Chondrocyte (in vitro differentiated cells): ENCODE data around the gene MLX. TPM values are rescaled to one million over a fixed set of nuclear protein-coding genes. Genes with fewer than 3 reads are reported as not detected.

Experiments
- DNase-seq: peaks from one replicate; pipeline ENCODE4 v3.0.0; 2021; ENCODE audit warnings: mixed read lengths, low spot score
- H3K27ac Mint-ChIP-seq: one replicate; pipeline ENCODE4 v1.8.0; 2021; ENCODE audit warnings: mild to moderate bottlenecking, moderate library complexity, mixed read lengths; ENCODE audit not compliant: unreplicated experiment
- H3K27me3 Mint-ChIP-seq: 2 replicates; pipeline ENCODE4 v1.8.0; 2021; ENCODE audit warnings: low read depth, mixed read lengths
- H3K36me3 Mint-ChIP-seq: 2 replicates; pipeline ENCODE4 v1.8.0; 2021; ENCODE audit warnings: low read depth, mixed read lengths
- H3K4me1 Mint-ChIP-seq: 2 replicates; pipeline ENCODE4 v1.8.0; 2021; ENCODE audit warnings: low read depth, mild to moderate bottlenecking, mixed read lengths
- H3K4me3 Mint-ChIP-seq: one replicate; pipeline ENCODE4 v1.8.0; 2021; ENCODE audit warnings: mild to moderate bottlenecking, moderate library complexity, mixed read lengths; ENCODE audit not compliant: unreplicated experiment
- H3K9me3 Mint-ChIP-seq: 2 replicates; pipeline ENCODE4 v1.8.0; 2021; ENCODE audit warnings: low read depth, mixed read lengths
- total RNA-seq: library from RNA; stranded (reverse); gene quantifications from 3 replicates; pipeline ENCODE4 v1.2.1, GENCODE V29; 2021
- TF ChIP-seq, protein P1 (sequence below): fragments of 200-600 bp; sonication (generic); IDR thresholded peaks from 2 replicates; pipeline ENCODE4 v1.5.0; 2021; ENCODE audit warnings: antibody characterized with exemption, mild to moderate bottlenecking, moderate library complexity

The MLX gene
- total RNA-seq, 1 donor from 2014 or later = 30.3 TPM

DNA sequence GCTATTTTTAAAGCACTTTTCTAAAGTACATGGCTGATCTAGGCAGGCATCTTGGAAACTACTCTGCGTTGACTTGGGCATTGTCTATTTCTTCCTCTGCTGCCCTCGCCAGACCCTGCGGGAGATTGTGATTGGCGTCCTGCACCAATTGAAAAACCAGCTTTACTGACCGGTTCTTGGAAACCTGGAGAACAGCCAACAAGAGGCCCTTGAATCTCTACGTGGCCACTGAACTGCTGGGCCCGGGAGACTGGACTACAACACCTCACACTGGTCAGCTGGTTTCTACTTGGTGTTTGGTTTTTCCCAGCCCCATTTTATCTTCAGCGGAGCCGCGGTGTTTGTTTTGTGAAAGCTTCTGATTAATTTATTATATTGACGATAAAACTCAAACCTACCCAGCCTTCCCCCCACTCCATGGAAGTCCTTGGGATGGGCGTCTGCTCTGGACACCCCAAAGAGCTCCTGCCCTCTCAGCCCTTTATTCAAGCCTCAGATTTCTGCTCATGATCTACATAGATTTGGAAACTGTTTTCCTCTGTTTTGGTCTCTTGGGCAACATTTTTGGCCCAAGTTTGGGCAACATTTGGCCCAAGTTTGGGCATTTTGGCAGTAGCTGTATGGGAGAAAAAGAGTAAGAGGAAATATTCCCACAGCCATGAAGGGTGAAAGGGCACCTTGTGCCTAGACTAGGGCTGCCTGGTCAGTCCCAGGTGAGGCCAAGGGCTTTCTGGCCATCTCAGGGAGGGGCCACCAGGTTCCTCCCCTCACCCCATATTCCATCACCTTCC lies 4.7 kb downstream of the MLX start:
- DNase-seq = no peak
- Mint-ChIP-seq H3K27ac (no peak overlapping the region), H3K27me3 (no peaks in the 10 kb centered on the region), H3K9me3 (no peaks in the 10 kb centered on the region), H3K4me3 (no peak overlapping the region), H3K4me1 (peaks cover 21% of the 10 kb centered on the region), H3K36me3 (peaks cover 31% of the 10 kb centered on the region)
- TF ChIP-seq, protein P1, sequence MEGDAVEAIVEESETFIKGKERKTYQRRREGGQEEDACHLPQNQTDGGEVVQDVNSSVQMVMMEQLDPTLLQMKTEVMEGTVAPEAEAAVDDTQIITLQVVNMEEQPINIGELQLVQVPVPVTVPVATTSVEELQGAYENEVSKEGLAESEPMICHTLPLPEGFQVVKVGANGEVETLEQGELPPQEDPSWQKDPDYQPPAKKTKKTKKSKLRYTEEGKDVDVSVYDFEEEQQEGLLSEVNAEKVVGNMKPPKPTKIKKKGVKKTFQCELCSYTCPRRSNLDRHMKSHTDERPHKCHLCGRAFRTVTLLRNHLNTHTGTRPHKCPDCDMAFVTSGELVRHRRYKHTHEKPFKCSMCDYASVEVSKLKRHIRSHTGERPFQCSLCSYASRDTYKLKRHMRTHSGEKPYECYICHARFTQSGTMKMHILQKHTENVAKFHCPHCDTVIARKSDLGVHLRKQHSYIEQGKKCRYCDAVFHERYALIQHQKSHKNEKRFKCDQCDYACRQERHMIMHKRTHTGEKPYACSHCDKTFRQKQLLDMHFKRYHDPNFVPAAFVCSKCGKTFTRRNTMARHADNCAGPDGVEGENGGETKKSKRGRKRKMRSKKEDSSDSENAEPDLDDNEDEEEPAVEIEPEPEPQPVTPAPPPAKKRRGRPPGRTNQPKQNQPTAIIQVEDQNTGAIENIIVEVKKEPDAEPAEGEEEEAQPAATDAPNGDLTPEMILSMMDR = no peak

DNA sequence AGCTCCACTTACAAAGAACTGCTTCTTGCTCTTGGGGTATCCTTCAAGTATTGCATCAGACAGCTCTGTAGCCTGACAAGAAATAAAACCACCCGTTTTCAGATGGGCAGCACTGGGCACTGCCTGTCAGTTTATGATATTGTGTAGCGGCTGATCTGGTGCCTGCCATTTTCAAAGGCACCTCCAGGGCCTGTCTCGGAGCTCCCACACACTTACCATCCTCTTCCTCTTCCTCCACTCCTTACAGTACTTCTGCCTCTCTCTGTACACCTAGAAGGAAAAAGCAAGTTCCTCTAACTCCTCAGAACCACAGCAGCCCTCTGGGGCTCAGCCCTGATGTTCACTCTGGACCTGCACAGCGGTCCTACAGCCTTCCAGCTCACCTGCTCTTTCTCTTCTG lies 6.2 kb downstream of the MLX start:
- H3K27ac Mint-ChIP-seq = peak overlapping the region; percentile 63
- DNase-seq = no peak
- no peak overlapping the region for H3K4me3 Mint-ChIP-seq
- TF ChIP-seq, protein P1 = no peak
- H3K36me3 Mint-ChIP-seq = peaks cover 27% of the 10 kb centered on the region
- H3K4me1 Mint-ChIP-seq = peaks cover 27% of the 10 kb centered on the region
- H3K9me3 Mint-ChIP-seq = no peaks in the 10 kb centered on the region
- H3K27me3 Mint-ChIP-seq = no peaks in the 10 kb centered on the region

DNA sequence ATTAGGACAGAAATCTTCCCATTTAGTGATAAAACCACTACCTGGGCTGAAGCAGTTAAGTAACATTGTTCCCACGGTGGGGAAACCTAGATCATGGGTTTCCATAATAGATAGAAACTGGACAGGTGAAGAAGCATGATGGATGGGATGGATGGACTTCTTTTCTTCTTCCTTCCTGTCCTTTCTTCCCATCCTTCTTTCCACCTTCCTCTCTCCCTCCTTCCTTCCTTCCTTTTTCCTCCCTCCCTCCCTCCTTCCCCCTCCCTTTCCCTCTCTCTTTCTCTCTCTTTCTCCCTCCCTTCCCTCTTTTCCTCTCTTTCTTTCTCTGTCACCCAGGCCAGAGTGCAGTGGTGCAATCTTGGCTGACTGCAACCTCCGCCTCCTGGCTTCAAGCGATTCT lies 7.6 kb downstream of the MLX start:
- Mint-ChIP-seq H3K27me3 (no peaks in the 10 kb centered on the region), H3K27ac (no peak overlapping the region), H3K9me3 (no peaks in the 10 kb centered on the region), H3K4me1 (peaks cover 25% of the 10 kb centered on the region), H3K4me3 (no peak overlapping the region), H3K36me3 (peaks cover 25% of the 10 kb centered on the region)
- no peak for DNase-seq
- TF ChIP-seq, protein P1 = no peak

DNA sequence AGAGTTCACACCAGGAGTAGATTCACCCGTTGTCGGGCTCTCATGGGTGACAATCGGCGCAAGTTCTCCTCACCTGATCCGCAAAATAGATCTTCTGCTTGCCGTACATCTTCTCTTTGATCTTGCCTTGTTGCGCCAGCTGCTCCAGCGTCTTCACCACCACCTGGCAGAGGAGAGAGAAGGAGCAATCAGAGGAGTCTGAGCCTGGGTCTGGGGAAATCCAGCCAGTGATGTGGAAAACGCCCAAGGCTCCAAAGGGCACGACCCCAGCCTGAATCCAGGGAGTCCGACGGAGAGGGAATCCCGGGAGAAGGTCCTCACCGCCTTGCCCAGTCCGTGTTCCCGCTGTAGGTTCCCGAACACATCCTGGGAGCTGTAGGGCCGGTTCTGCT lies 10.2 kb downstream of the MLX start:
- H3K36me3 Mint-ChIP-seq = peaks cover 13% of the 10 kb centered on the region
- DNase-seq = peak; percentile 81
- H3K27me3 Mint-ChIP-seq = no peaks in the 10 kb centered on the region
- no peaks in the 10 kb centered on the region for H3K9me3 Mint-ChIP-seq
- TF ChIP-seq, protein P1 = no peak
- peak overlapping the region; percentile 87 for H3K4me3 Mint-ChIP-seq
- peak overlapping the region; percentile 98 for H3K27ac Mint-ChIP-seq
- peaks cover 25% of the 10 kb centered on the region for H3K4me1 Mint-ChIP-seq

DNA sequence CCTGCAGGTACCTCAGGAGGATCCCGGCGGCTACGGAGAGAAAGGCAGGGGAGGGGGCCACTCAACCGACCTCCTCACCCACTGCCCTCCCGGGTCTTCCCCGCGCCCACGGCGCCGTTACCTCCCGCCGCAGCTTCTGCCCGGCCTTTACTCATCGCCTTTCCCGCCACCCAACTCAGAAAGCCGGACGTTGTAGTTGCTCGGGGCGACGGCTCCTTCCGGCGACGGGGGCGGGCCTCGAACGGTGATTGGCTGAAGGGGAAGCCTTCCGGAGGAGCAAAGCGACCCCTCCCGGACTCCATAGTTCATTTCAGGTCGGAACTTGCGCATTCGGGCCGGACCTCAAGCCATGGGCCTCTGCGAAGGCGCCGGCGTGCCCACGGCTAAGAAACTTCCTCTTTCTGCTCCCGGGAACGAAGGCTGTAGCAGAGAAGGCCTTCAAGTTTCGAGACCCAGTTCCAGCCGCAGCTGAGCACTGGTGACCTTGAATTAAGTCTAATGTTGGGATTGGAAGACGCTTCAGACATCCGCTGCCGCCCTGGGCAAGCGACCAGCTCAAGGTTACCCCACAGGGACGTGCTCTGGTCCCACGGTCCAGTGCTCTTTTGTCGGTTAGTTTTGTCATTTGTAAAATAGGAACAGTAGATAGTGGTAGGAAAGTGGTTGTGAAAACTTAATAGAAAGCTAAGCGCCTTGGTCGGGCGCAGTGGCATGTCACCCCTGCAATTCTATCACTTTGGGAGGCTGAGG lies 10.8 kb downstream of the MLX start, which contains the start of gene PSMC3IP:
TSS of gene PSMC3IP (minus strand) at position 198 of the 750 bp plus-strand sequence. CDS start at position 155, 43 bp downstream.
- no peaks in the 10 kb centered on the region for H3K27me3 Mint-ChIP-seq
- peak within 1 kb of the TSS; percentile 87 for H3K4me3 Mint-ChIP-seq
- TF ChIP-seq, protein P1 = peak; percentile 46
- H3K27ac Mint-ChIP-seq = peak within 1 kb of the TSS; percentile 98
- peak; percentile 98 for DNase-seq
- H3K9me3 Mint-ChIP-seq = no peaks in the 10 kb centered on the region
- peaks cover 25% of the 10 kb centered on the region for H3K4me1 Mint-ChIP-seq
- H3K36me3 Mint-ChIP-seq = peaks cover 12% of the 10 kb centered on the region
